ENCODE results near the gene MLXIP.

DNA sequence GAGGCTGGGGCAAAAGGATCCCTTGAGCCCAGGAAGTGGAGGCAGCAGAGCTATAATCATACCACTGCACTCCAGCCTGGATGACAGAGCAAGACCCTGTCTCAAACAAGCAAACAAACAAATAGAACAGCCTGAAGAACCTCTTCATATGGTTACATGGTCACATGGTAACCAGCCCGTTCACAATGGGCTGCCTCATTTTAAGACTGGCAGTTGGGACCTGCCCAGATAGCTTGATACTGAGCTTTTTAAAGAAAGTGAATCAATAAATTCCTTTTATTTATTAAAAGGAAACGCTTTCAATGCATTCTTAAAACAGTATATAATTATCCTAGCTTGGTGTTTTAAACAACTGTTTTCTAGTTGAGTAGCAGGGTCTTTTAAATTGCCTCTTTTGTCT lies 10.5 kb downstream of the MLXIP start:
- TF ChIP-seq, protein P1, sequence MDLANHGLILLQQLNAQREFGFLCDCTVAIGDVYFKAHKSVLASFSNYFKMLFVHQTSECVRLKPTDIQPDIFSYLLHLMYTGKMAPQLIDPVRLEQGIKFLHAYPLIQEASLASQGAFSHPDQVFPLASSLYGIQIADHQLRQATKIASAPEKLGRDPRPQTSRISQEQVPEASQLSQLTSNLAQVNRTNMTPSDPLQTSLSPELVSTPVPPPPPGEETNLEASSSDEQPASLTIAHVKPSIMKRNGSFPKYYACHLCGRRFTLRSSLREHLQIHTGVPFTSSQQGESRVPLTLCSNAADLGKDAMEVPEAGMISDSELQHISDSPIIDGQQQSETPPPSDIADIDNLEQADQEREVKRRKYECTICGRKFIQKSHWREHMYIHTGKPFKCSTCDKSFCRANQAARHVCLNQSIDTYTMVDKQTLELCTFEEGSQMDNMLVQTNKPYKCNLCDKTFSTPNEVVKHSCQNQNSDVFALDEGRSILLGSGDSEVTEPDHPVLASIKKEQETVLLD (IDR thresholded peaks at IDR 0.05): no peak
- TF ChIP-seq, protein P2, sequence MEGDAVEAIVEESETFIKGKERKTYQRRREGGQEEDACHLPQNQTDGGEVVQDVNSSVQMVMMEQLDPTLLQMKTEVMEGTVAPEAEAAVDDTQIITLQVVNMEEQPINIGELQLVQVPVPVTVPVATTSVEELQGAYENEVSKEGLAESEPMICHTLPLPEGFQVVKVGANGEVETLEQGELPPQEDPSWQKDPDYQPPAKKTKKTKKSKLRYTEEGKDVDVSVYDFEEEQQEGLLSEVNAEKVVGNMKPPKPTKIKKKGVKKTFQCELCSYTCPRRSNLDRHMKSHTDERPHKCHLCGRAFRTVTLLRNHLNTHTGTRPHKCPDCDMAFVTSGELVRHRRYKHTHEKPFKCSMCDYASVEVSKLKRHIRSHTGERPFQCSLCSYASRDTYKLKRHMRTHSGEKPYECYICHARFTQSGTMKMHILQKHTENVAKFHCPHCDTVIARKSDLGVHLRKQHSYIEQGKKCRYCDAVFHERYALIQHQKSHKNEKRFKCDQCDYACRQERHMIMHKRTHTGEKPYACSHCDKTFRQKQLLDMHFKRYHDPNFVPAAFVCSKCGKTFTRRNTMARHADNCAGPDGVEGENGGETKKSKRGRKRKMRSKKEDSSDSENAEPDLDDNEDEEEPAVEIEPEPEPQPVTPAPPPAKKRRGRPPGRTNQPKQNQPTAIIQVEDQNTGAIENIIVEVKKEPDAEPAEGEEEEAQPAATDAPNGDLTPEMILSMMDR (IDR thresholded peaks at IDR 0.05 in 2 of 3, conservative IDR thresholded peaks at IDR 0.05 in 1 of 3; ENCODE audit: insufficient read depth in 2 of 3, low read depth in 1 of 3, low read length in 3 of 3): no peak
- TF ChIP-seq RFX5 (IDR thresholded peaks at IDR 0.05; ENCODE audit: low read depth, low read length) (no peak), ESRRB (CRISPR knock-in tag; IDR thresholded peaks at IDR 0.05; ENCODE audit: borderline replicate concordance) (no peak), RBM17 (IDR thresholded peaks at IDR 0.05; ENCODE audit: borderline replicate concordance, low read depth, low read length) (no peak), POLR2A (conservative IDR thresholded peaks at IDR 0.05) (no peak), POLR2AphosphoS2 (IDR thresholded peaks at IDR 0.05; ENCODE audit: low read length) (no peak), CC2D1A (IDR thresholded peaks at IDR 0.05) (no peak)
- TF ChIP-seq, protein P3, sequence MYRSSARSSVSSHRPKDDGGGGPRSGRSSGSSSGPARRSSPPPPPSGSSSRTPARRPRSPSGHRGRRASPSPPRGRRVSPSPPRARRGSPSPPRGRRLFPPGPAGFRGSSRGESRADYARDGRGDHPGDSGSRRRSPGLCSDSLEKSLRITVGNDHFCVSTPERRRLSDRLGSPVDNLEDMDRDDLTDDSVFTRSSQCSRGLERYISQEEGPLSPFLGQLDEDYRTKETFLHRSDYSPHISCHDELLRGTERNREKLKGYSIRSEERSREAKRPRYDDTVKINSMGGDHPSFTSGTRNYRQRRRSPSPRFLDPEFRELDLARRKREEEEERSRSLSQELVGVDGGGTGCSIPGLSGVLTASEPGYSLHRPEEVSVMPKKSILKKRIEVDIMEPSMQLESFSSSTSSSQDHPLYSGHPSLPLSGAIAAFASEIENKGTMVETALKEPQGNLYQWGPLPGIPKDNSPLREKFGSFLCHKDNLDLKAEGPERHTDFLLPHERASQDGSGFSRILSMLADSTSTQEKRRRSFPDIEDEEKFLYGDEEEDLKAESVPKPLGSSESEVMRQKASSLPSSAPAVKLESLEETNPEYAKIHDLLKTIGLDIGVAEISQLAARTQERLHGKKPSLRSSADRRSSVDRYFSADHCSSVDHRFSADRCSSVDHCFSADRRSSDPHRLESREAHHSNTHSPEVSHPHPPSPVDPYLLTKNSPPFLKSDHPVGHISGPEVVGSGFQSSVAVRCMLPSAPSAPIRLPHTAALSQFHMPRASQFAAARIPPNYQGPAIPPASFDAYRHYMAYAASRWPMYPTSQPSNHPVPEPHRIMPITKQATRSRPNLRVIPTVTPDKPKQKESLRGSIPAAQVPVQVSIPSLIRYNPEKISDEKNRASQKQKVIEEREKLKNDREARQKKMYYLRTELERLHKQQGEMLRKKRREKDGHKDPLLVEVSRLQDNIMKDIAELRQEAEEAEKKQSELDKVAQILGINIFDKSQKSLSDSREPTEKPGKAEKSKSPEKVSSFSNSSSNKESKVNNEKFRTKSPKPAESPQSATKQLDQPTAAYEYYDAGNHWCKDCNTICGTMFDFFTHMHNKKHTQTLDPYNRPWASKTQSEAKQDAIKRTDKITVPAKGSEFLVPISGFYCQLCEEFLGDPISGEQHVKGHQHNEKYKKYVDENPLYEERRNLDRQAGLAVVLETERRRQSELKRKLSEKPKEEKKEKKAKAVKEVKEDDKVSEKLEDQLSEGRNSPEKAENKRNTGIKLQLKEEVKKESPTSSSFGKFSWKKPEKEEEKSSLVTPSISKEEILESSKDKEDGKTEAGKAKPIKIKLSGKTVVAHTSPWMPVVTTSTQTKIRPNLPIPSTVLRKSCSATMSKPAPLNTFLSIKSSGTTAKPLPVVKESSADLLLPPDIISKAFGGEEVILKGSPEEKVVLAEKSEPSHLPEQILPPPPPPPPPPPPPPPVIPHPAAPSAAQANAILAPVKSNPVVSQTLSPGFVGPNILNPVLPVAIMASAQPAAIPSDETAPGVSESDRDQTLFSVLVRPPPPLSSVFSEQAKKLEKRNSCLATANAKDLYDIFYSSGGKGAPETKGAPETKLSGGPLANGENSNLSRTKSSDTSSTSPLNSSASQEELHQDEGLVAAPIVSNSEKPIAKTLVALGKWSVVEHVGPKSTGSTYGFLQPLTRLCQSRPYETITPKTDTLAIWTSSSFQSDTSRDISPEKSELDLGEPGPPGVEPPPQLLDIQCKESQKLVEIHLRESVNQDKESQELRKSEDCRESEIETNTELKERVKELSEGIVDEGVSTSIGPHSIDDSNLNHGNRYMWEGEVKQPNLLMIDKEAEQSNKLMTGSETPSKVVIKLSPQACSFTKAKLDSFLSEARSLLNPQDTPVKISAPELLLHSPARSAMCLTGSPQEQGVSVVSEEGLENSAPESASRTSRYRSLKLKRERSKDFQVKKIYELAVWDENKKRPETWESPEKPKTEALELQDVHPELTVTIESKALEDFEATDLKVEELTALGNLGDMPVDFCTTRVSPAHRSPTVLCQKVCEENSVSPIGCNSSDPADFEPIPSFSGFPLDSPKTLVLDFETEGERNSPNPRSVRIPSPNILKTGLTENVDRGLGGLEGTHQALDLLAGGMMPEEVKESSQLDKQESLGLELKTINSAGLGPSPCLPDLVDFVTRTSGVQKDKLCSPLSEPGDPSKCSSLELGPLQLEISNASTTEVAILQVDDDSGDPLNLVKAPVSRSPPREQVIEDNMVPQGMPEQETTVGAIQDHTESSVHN (IDR thresholded peaks at IDR 0.05; ENCODE audit: borderline replicate concordance in 1 of 2, low read depth in 1 of 2): no peak

All from K562 (cell line).